Fibroblast of lung (primary cell): ENCODE results near the gene KCNJ6. TPM values are rescaled to one million over a fixed set of nuclear protein-coding genes. Genes with fewer than 3 reads are reported as not detected.

Experiments
- DNase-seq, 2 donors: peaks; one replicate each; pipeline versions ENCODE4 v3.0.0 to v3.0.0-alpha.2; 2010; ENCODE audit warnings: low read depth in 2 of 2
- H2AFZ ChIP-seq: 2 replicates; pipeline ENCODE4 v1.5.1; 2012; ENCODE audit warnings: low read length, control low read depth, inconsistent platforms
- H3K27ac ChIP-seq: 2 replicates; pipeline ENCODE4 v1.5.1; 2011; ENCODE audit warnings: low read length, control low read depth; ENCODE audit not compliant: insufficient read depth
- H3K27me3 ChIP-seq: 2 replicates; pipeline ENCODE4 v1.5.1; 2011; ENCODE audit warnings: mild to moderate bottlenecking, low read length; ENCODE audit not compliant: control insufficient read depth, insufficient read depth
- H3K36me3 ChIP-seq: 2 replicates; pipeline ENCODE4 v1.5.1; 2011; ENCODE audit warnings: low read length; ENCODE audit not compliant: control insufficient read depth, insufficient read depth
- H3K4me1 ChIP-seq: 2 replicates; pipeline ENCODE4 v1.5.1; 2011; ENCODE audit warnings: low read length; ENCODE audit not compliant: control insufficient read depth, insufficient read depth; ENCODE audit errors: extremely low read depth
- H3K4me2 ChIP-seq: 2 replicates; pipeline ENCODE4 v1.5.1; 2011; ENCODE audit warnings: low read length, control low read depth; ENCODE audit not compliant: insufficient read depth; ENCODE audit errors: extremely low read depth
- H3K4me3 ChIP-seq, 4 experiments: fragments of 200-600 bp in 1 of 4; sonication (generic) in 1 of 4; replicated peaks in 1 of 4; 2 replicates each; pipeline ENCODE4 v1.5.1; 2011 to 2016; ENCODE audit warnings: low read length in 4 of 4, low read depth in 3 of 4, mild to moderate bottlenecking in 3 of 4, control low read depth in 2 of 4, inconsistent platforms in 1 of 4, mixed read lengths in 1 of 4; ENCODE audit not compliant: insufficient read depth in 1 of 4; ENCODE audit errors: control extremely low read depth in 1 of 4
- H3K79me2 ChIP-seq: 2 replicates; pipeline ENCODE4 v1.5.1; 2012; ENCODE audit warnings: mild to moderate bottlenecking, low read length, inconsistent platforms; ENCODE audit not compliant: control insufficient read depth, insufficient read depth
- H3K9ac ChIP-seq: 2 replicates; pipeline ENCODE4 v1.5.1; 2011; ENCODE audit warnings: mild to moderate bottlenecking, low read length, control low read depth; ENCODE audit not compliant: insufficient read depth
- H3K9me3 ChIP-seq: 2 replicates; pipeline ENCODE4 v1.5.1; 2012; ENCODE audit warnings: low read depth, low read length; ENCODE audit not compliant: control insufficient read depth, insufficient read depth
- H4K20me1 ChIP-seq: 2 replicates; pipeline ENCODE4 v1.5.1; 2011; ENCODE audit warnings: low read length; ENCODE audit not compliant: control insufficient read depth, insufficient read depth; ENCODE audit errors: extremely low read depth
- EZH2 ChIP-seq: IDR thresholded peaks from 2 replicates; pipeline ENCODE4 v1.5.1; 2012; ENCODE audit warnings: low read length, control low read depth, mild to moderate bottlenecking; ENCODE audit errors: missing control alignments
- polyA plus RNA-seq, 2 donors: library from polyadenylated mRNA; depleted of rRNA in 1 of 2; stranded (reverse) in 1 of 2; unstranded in 1 of 2; fragments of >200 nt; gene quantifications; 2 replicates each; pipeline ENCODE4 v1.2.1, GENCODE V29; 2011 to 2012; ENCODE audit warnings: missing spikeins in 1 of 2
- total RNA-seq: library from RNA; depleted of rRNA; stranded (reverse); fragments of >200 nt; gene quantifications from 2 replicates; pipeline ENCODE4 v1.2.1, GENCODE V29; 2014
- TF ChIP-seq, protein P1 (sequence below), 2 donors: IDR thresholded peaks in 1 of 2; conservative IDR thresholded peaks in 1 of 2; 1 replicate in 1 of 2; 2 replicates in 1 of 2; pipeline ENCODE4 v1.5.1; 2011 to 2012; ENCODE audit warnings: low read length in 2 of 2, control low read depth in 1 of 2, inconsistent platforms in 1 of 2, low read depth in 1 of 2, mild to moderate bottlenecking in 1 of 2

Gene KCNJ6
- total and polyA plus RNA-seq, 2 donors (not counting 1 experiment from before 2014, with no cell fraction given), result under 0.01 to 7.6 TPM

DNA sequence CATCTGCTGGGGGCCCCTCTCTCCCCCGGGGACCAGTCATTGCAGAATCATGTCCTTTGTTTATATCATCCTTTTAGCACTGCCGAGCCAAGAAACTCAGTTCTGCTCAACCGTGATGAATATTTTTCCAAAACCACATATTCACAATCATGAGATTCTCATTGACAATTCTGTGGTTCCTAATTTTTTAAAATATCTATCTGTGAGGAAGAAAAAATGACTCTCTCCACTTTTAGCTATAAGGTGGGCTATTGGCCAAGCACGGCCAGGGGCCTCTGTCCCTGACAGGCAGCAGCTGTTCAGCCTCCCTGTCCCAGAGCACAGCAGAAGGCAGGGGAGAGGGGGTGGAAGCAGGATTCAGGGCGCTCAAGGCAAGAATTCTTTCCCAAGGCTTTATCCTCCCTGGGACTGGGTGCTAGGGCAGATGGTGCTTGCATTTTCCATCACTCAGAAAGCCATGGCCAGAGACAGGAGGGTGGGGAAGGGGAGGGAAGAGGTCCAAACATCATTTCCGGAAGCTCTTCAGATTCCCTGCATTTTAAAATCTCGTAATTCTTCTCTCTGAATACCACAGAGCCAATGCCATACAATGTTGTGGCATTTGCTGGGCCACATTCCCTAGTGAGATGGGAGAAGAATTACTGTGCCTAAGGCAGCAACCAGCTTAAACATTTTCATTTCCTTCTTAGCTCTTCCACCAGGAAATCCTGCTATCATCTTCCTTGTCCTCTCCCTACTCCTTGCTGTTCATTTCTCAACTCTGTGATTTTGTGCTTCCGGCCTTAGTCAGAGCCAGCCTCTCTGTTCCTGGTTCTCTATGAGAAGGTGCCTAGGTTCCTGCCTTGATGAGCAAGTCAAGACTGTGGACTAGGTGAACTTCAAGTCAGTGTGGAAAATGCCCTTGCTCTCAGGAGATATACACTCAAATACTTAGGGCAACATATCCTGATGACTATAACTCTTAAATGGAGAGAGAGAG lies 60.3 kb downstream of the KCNJ6 start:
- Histone ChIP-seq H3K9ac (peak overlapping the region; percentile 11), H4K20me1 (no peaks in the 10 kb centered on the region), H3K27me3 (no peaks in the 10 kb centered on the region), H3K36me3 (no peaks in the 10 kb centered on the region), H2AFZ (peak overlapping the region; percentile 2), H3K4me1 (peaks cover 16% of the 10 kb centered on the region), H3K27ac (peak overlapping the region; percentile 82), H3K79me2 (no peaks in the 10 kb centered on the region), H3K9me3 (no peaks in the 10 kb centered on the region), H3K4me2 (peak overlapping the region; percentile 53), H3K4me3 (peak overlapping the region in 2 of 4 experiments; percentile 11 to 22)
- TF ChIP-seq EZH2, result no peak
- TF ChIP-seq, protein P1, sequence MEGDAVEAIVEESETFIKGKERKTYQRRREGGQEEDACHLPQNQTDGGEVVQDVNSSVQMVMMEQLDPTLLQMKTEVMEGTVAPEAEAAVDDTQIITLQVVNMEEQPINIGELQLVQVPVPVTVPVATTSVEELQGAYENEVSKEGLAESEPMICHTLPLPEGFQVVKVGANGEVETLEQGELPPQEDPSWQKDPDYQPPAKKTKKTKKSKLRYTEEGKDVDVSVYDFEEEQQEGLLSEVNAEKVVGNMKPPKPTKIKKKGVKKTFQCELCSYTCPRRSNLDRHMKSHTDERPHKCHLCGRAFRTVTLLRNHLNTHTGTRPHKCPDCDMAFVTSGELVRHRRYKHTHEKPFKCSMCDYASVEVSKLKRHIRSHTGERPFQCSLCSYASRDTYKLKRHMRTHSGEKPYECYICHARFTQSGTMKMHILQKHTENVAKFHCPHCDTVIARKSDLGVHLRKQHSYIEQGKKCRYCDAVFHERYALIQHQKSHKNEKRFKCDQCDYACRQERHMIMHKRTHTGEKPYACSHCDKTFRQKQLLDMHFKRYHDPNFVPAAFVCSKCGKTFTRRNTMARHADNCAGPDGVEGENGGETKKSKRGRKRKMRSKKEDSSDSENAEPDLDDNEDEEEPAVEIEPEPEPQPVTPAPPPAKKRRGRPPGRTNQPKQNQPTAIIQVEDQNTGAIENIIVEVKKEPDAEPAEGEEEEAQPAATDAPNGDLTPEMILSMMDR (conservative IDR thresholded peaks at IDR 0.05 in 1 of 2, IDR thresholded peaks at IDR 0.05 in 1 of 2; ENCODE audit: low read depth in 1 of 2, low read length in 2 of 2), result no peak
- peak; percentile 86 to 90 for DNase-seq

DNA sequence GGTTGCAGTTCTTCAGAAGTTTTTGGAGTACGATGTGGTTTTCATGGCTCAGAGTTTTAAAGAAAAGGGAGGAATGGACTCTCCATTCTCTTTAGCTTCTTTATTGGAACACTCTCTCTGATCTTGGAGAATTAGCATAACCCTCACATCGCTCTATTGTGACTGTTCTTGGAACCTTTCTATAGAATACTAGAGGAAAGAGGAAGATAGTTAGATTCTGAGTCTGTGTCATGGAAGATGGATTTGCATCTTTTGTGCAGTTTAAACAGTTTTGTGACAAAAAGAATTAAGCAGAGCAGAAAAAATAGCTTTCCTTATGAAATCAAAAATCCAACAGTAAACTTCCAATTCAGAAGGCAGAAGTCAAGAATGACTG lies 61.0 kb downstream of the KCNJ6 start:
- no peak for DNase-seq
- Histone ChIP-seq H3K9me3 (no peaks in the 10 kb centered on the region), H3K4me3 (peak overlapping the region in 2 of 4 experiments; percentile 3 to 22), H3K27ac (peak overlapping the region; percentile 82), H3K9ac (no peak overlapping the region), H4K20me1 (no peaks in the 10 kb centered on the region), H3K27me3 (no peaks in the 10 kb centered on the region), H2AFZ (no peak overlapping the region), H3K4me2 (peak overlapping the region; percentile 79), H3K36me3 (no peaks in the 10 kb centered on the region), H3K79me2 (no peaks in the 10 kb centered on the region), H3K4me1 (peaks cover 21% of the 10 kb centered on the region)
- TF ChIP-seq, protein P1 (conservative IDR thresholded peaks at IDR 0.05 in 1 of 2, IDR thresholded peaks at IDR 0.05 in 1 of 2; ENCODE audit: low read depth in 1 of 2, low read length in 2 of 2), result no peak
- TF ChIP-seq EZH2, result no peak

GRCh38 chr21:37849506-37850102 lies 66.7 kb downstream of the KCNJ6 start:
- H3K27ac ChIP-seq, result peak overlapping the region; percentile 68
- TF ChIP-seq EZH2, result no peak
- TF ChIP-seq, protein P1 (conservative IDR thresholded peaks at IDR 0.05 in 1 of 2, IDR thresholded peaks at IDR 0.05 in 1 of 2; ENCODE audit: low read depth in 1 of 2, low read length in 2 of 2), result no peak
- no peak overlapping the region for H2AFZ ChIP-seq
- no peaks in the 10 kb centered on the region for H3K9me3 ChIP-seq
- no peak overlapping the region for H3K9ac ChIP-seq
- no peaks in the 10 kb centered on the region for H3K79me2 ChIP-seq
- H3K4me3 ChIP-seq, result no peak overlapping the region
- no peaks in the 10 kb centered on the region for H3K27me3 ChIP-seq
- H3K4me2 ChIP-seq, result no peak overlapping the region
- H4K20me1 ChIP-seq, result no peaks in the 10 kb centered on the region
- H3K36me3 ChIP-seq, result no peaks in the 10 kb centered on the region
- DNase-seq, result peak; percentile 44 to 91
- peaks cover 27% of the 10 kb centered on the region for H3K4me1 ChIP-seq
